HFFc6 (cell line): ENCODE data around the gene GNAZ. TPM values are rescaled to one million over a fixed set of nuclear protein-coding genes. Genes with fewer than 3 reads are reported as not detected.

Experiments
- DNase-seq: peaks from one replicate; pipeline ENCODE4 v3.0.0-alpha.2; 2018
- H3K27ac Mint-ChIP-seq: 2 replicates; pipeline ENCODE4 v1.8.0; 2020; ENCODE audit warnings: mild to moderate bottlenecking, mixed read lengths
- H3K27me3 Mint-ChIP-seq: 2 replicates; pipeline ENCODE4 v1.8.0; 2021; ENCODE audit warnings: mild to moderate bottlenecking, moderate library complexity, mixed read lengths; ENCODE audit not compliant: insufficient read depth
- H3K36me3 Mint-ChIP-seq: 2 replicates; pipeline ENCODE4 v1.8.0; 2021; ENCODE audit warnings: low read depth, mixed read lengths
- H3K4me1 Mint-ChIP-seq: 2 replicates; pipeline ENCODE4 v1.8.0; 2020; ENCODE audit warnings: low read depth, mixed read lengths
- H3K4me3 Mint-ChIP-seq: 2 replicates; pipeline ENCODE4 v1.8.0; 2020; ENCODE audit warnings: mild to moderate bottlenecking, moderate library complexity, mixed read lengths
- H3K9me3 Mint-ChIP-seq: 2 replicates; pipeline ENCODE4 v1.8.0; 2020; ENCODE audit warnings: mild to moderate bottlenecking, mixed read lengths
- total RNA-seq, 6 experiments: library from RNA; stranded (reverse); fragmentation: NEBNext Ultra II Directional; extraction: Animal tissue kit (Norgen Biotek cat#: 25700); gene quantifications; 2 replicates in 1 of 6; 3 replicates in 5 of 6; pipeline ENCODE4 v1.2.3, GENCODE V29; 2021
- TF ChIP-seq, protein P1 (sequence below): fragments of 200-600 bp; sonication (generic); IDR thresholded peaks from 2 replicates; pipeline ENCODE4 v1.5.0; 2021; ENCODE audit warnings: antibody characterized with exemption, mild to moderate bottlenecking

Gene GNAZ
- total RNA-seq, 6 experiments from 2014 or later = 19.0 to 22.5 (median 20.1) TPM

DNA sequence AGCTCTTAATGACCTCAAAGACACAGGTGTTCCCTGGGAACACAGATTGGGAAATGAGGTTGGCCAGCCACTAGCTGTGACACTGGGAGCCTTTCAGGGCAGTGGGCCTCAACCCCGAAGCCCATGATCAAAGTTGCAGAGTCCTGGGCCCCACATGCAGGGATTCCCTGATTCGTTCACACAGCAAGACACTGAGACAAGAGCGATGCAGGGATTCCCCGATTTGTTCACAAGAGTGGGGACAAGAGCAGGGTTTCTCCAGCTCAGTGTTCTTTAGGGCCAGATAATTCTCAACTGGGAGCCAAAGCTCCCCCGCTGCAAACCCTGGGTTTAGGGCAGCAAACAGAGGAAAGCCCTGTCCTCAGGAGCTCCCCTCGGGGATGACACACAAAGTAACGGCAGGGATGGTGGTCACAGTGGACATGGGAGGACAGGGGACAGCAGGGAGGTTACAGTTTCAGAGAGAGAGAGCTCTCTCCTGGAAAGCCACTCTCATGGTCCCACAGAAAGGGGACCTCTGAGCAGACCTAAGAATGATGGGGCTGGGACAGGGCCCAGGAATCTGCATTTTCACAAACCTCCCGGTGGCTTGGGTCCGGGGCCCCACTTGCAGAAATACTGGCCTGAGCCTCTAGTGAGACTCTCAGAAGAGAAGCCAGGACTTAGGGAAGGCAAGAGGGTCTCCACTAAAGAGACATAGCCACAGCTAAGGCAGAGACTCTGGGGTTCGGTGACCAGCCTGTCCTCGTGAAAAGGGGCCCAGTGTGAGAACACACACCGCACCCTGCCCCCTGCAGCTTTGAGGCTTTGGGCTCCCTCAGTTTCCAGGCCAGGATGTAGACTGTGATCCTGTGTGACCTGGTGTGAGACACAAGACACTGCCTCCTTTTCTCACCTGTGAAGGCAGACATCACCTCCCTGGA, 7.4 kb upstream of the GNAZ start:
- no peak overlapping the region for H3K4me3 Mint-ChIP-seq
- peaks cover 30% of the 10 kb centered on the region for H3K27me3 Mint-ChIP-seq
- H3K36me3 Mint-ChIP-seq = no peaks in the 10 kb centered on the region
- H3K4me1 Mint-ChIP-seq = peaks cover 5% of the 10 kb centered on the region
- no peak overlapping the region for H3K27ac Mint-ChIP-seq
- no peaks in the 10 kb centered on the region for H3K9me3 Mint-ChIP-seq
- DNase-seq = no peak
- TF ChIP-seq, protein P1, sequence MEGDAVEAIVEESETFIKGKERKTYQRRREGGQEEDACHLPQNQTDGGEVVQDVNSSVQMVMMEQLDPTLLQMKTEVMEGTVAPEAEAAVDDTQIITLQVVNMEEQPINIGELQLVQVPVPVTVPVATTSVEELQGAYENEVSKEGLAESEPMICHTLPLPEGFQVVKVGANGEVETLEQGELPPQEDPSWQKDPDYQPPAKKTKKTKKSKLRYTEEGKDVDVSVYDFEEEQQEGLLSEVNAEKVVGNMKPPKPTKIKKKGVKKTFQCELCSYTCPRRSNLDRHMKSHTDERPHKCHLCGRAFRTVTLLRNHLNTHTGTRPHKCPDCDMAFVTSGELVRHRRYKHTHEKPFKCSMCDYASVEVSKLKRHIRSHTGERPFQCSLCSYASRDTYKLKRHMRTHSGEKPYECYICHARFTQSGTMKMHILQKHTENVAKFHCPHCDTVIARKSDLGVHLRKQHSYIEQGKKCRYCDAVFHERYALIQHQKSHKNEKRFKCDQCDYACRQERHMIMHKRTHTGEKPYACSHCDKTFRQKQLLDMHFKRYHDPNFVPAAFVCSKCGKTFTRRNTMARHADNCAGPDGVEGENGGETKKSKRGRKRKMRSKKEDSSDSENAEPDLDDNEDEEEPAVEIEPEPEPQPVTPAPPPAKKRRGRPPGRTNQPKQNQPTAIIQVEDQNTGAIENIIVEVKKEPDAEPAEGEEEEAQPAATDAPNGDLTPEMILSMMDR = no peak

DNA sequence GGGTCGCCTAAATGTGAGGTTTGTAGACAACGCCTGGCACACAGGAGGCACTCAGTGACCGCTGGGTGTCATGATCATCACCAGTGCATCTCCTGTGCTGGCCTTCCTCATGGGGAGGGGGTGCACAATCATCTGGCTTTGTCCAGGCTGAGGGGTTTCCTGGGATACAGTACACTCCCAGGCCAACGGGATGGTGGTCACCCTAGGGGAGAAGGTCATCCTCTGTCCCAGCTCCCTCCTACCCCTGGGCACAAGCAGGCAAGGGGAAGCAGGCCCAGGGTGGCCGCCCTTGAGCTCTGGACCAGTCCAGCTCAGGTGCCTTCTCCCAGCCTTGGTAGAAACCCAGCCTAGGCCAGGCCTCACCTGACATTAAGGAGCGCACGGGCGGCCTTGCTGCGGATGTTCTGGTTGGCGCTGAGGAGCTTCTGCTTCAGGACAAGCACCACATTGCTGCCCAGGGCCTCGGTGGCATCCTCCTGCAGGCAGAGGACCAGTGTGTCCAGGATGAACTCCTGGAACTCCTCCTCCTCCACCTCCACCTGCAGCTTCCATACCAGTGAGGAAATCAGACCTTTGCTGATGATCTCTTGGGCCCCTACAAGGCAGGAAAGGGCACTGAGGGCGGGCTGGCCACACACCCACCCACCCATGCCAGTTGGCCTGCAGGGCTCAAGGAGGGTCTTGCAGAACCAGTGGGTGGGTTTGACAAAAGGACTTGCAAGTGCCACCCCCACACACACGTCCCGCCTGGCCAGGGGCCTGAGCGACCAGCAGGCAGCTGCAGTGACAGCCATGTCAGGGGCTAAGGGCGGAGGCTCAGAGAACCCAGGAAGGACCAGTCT, 6.6 kb upstream of the GNAZ start:
- Mint-ChIP-seq H3K4me3 (no peak overlapping the region), H3K27ac (no peak overlapping the region), H3K4me1 (peaks cover 10% of the 10 kb centered on the region), H3K9me3 (no peaks in the 10 kb centered on the region), H3K27me3 (peaks cover 32% of the 10 kb centered on the region), H3K36me3 (no peaks in the 10 kb centered on the region)
- DNase-seq = no peak
- TF ChIP-seq, protein P1 = no peak

DNA sequence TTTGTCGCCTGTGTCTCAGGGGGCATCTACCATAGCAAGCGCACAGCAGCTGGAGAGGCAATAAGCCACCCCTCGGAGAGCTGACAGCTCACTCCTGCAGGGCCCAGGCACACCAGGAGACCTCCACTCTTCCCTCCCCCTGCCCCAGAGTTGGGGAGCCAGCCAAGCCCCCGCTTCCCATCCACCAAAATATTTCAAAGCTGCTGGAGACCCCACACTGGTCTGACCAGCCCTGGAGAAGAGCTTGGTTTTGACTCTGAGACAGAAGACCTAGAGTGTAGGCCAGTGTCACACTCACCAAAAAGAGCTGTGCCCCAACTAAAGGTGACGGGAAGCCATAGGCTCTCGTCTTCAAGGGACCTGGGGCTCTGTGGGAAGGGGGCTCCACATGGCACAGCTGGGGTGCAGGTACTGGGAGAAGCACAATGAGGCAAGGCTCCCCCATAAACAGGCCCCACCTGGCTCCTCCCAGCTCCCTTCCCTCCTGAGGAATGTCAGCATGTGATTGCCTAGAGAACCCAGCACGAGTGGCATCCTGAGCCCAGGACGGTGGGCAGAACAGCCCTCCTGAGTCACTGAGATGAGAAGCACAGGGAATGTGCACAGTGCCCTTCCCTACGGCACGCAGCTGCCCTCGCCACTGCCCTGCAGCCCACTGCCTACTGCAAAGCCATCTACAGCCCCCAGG, 5.8 kb upstream of the GNAZ start:
- peaks cover 14% of the 10 kb centered on the region for H3K4me1 Mint-ChIP-seq
- TF ChIP-seq, protein P1 = no peak
- no peaks in the 10 kb centered on the region for H3K9me3 Mint-ChIP-seq
- H3K27me3 Mint-ChIP-seq = peaks cover 32% of the 10 kb centered on the region
- DNase-seq = no peak
- H3K4me3 Mint-ChIP-seq = no peak overlapping the region
- no peak overlapping the region for H3K27ac Mint-ChIP-seq
- H3K36me3 Mint-ChIP-seq = no peaks in the 10 kb centered on the region

DNA sequence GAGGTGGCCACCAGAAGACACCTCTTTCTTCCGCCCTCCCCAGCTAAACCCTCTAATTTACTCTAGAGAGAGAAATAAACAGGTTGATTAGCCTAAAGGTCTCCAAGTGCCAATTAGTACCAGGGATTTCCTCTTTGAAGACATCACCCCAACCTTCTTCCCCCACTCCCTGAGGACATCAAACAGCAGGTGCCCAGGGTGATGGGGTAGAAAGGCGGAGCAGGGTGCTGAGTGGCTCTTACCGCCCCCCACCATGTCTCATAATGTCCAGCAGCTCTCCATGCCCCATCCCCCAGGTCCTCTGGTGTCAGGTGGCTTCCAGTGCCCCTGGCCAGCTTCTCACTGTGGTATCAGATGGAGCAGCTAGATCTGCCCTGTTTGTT, 5.3 kb upstream of the GNAZ start:
- TF ChIP-seq, protein P1 = no peak
- Mint-ChIP-seq H3K36me3 (no peaks in the 10 kb centered on the region), H3K4me1 (peaks cover 16% of the 10 kb centered on the region), H3K27ac (no peak overlapping the region), H3K9me3 (no peaks in the 10 kb centered on the region), H3K4me3 (no peak overlapping the region), H3K27me3 (peaks cover 29% of the 10 kb centered on the region)
- no peak for DNase-seq

DNA sequence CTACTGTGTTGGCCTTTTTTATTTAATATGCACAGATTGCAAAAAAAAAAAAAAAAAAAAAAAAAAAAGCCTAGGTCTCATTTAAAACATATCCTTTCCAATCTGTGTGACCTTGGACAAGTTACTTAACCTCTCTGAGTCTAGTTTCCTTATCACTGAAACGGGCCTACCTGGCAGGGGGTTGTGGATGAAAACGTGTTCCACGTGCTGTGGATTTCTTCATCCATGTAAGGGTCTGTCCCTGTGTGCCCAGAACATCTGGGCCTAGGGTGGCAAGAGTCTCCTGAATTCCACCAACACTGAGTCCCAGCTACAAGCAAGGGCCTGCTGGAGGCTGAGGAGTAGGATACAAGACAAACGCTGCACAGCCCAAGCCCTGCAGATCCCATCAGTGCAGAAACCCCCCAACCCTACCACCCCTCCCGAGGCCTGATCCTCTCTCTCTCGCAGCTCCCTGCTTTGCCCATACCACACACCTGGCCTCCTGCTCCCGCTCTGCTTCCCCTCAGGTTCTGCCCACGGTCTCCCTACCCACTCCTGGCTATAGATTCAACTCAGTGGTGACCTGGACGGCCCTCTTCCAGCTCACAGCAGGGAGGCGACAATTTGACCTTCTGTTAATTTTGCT, 4.7 kb upstream of the GNAZ start:
- Mint-ChIP-seq H3K4me1 (peaks cover 16% of the 10 kb centered on the region), H3K9me3 (no peaks in the 10 kb centered on the region), H3K27ac (no peak overlapping the region), H3K27me3 (peaks cover 27% of the 10 kb centered on the region), H3K36me3 (no peaks in the 10 kb centered on the region), H3K4me3 (no peak overlapping the region)
- TF ChIP-seq, protein P1 = no peak
- no peak for DNase-seq
